IMR-90 (cell line): ENCODE measurements around the gene S100A2. TPM values are rescaled to one million over a fixed set of nuclear protein-coding genes. Genes with fewer than 3 reads are reported as not detected.

Source experiments
- ATAC-seq: fragments of 200-7000 bp; cut with Tn5 transposase; 2 replicates; pipeline ENCODE4 v1.9.1; 2020; ENCODE audit warnings: low read depth, mild to moderate bottlenecking, moderate library complexity
- BruUV-seq: library from RNA; stranded (reverse); fragments of 400-500 nt; replicated peaks from 2 replicates; lab custom pipeline; 2021; lab: Mats Ljungman, UMichigan
- CTCF ChIA-PET: fragments of 300-600 bp; formaldehyde crosslinking; extraction: SDS; loops from one replicate; lab custom pipeline; 2021; ENCODE audit warnings: antibody characterized with exemption; lab: Yijun Ruan, JAX
- POLR2A ChIA-PET: fragments of 300-600 bp; sonication (Branson Sonifier 250); formaldehyde crosslinking; loops from one replicate; lab custom pipeline; 2022; ENCODE audit warnings: antibody characterized with exemption; ENCODE audit not compliant: unreplicated experiment; lab: Charles Lee
- DNase-seq: peaks from one replicate; pipeline ENCODE4 v3.0.0; 2013
- H2AFZ ChIP-seq: replicated peaks from 2 replicates; pipeline ENCODE3; 2013; ENCODE audit warnings: low read length, mild to moderate bottlenecking; ENCODE audit not compliant: poor library complexity
- H2AK5ac ChIP-seq: 2 replicates; pipeline ENCODE4 v1.6.1; 2013; ENCODE audit warnings: low read depth, low read length, inconsistent platforms
- H2AK9ac ChIP-seq: replicated peaks from 2 replicates; pipeline ENCODE3; 2013; ENCODE audit warnings: mild to moderate bottlenecking, low read depth, low read length, moderate library complexity; ENCODE audit not compliant: poor library complexity
- H2BK120ac ChIP-seq: 2 replicates; pipeline ENCODE4 v1.6.1; 2013; ENCODE audit warnings: low read depth, low read length, inconsistent platforms
- H2BK15ac ChIP-seq: 3 replicates; pipeline ENCODE4 v1.6.1; 2013; ENCODE audit warnings: low read depth, low read length, inconsistent platforms
- H2BK20ac ChIP-seq: 2 replicates; pipeline ENCODE4 v1.6.1; 2013; ENCODE audit warnings: low read depth, mild to moderate bottlenecking, inconsistent platforms, low read length, moderate library complexity
- H2BK5ac ChIP-seq: 2 replicates; pipeline ENCODE4 v1.6.1; 2013; ENCODE audit warnings: mild to moderate bottlenecking, low read depth, low read length, inconsistent platforms; ENCODE audit not compliant: poor library complexity, severe bottlenecking
- H3K14ac ChIP-seq: replicated peaks from 2 replicates; pipeline ENCODE4 v1.6.1; 2013; ENCODE audit warnings: low read depth, low read length, inconsistent platforms
- H3K18ac ChIP-seq: 2 replicates; pipeline ENCODE4 v1.6.1; 2013; ENCODE audit warnings: low read depth, low read length, control low read depth
- H3K23ac ChIP-seq: 2 replicates; pipeline ENCODE4 v1.6.1; 2013; ENCODE audit warnings: low read depth, low read length, inconsistent platforms
- H3K27ac ChIP-seq: 2 replicates; pipeline ENCODE4 v1.5.1; 2013; ENCODE audit warnings: mild to moderate bottlenecking, control low read depth, low read length; ENCODE audit not compliant: insufficient read depth
- H3K27me3 ChIP-seq: 2 replicates; pipeline ENCODE4 v1.6.1; 2013; ENCODE audit warnings: low read length; ENCODE audit not compliant: control insufficient read depth, insufficient read depth
- H3K36me3 ChIP-seq: 2 replicates; pipeline ENCODE4 v1.6.1; 2013; ENCODE audit warnings: low read length, mixed read lengths; ENCODE audit not compliant: control insufficient read depth, insufficient read depth
- H3K4ac ChIP-seq: 2 replicates; pipeline ENCODE4 v1.6.1; 2013; ENCODE audit warnings: low read depth, low read length, inconsistent platforms
- H3K4me1 ChIP-seq: 2 replicates; pipeline ENCODE4 v1.6.1; 2013; ENCODE audit warnings: low read length, mixed read lengths; ENCODE audit not compliant: control insufficient read depth, insufficient read depth
- H3K4me2 ChIP-seq: 2 replicates; pipeline ENCODE4 v1.6.1; 2013; ENCODE audit warnings: low read depth, mild to moderate bottlenecking, control low read depth, low read length, moderate library complexity
- H3K4me3 ChIP-seq: 2 replicates; pipeline ENCODE4 v1.5.1; 2013; ENCODE audit warnings: low read depth, mild to moderate bottlenecking, control low read depth, low read length, moderate library complexity; ENCODE audit not compliant: insufficient read depth
- H3K56ac ChIP-seq: 2 replicates; pipeline ENCODE4 v1.6.1; 2013; ENCODE audit warnings: low read length, inconsistent platforms; ENCODE audit not compliant: insufficient read depth; ENCODE audit errors: extremely low read depth
- H3K79me1 ChIP-seq, 2 experiments: 2 replicates each; pipeline ENCODE4 v1.6.1; 2013; ENCODE audit warnings: low read length in 2 of 2, inconsistent platforms in 1 of 2, low read depth in 1 of 2
- H3K9ac ChIP-seq: 2 replicates; pipeline ENCODE4 v1.6.1; 2013; ENCODE audit warnings: low read depth, low read length, control low read depth
- H3K9me1 ChIP-seq: 2 replicates; pipeline ENCODE4 v1.6.1; 2013; ENCODE audit warnings: low read length, inconsistent platforms; ENCODE audit not compliant: insufficient read depth
- H3K9me3 ChIP-seq: 2 replicates; pipeline ENCODE4 v1.6.1; 2013; ENCODE audit warnings: low read length; ENCODE audit not compliant: control insufficient read depth, insufficient read depth
- H4K20me1 ChIP-seq: 2 replicates; pipeline ENCODE4 v1.6.1; 2013; ENCODE audit warnings: low read length, inconsistent platforms; ENCODE audit not compliant: insufficient read depth
- H4K5ac ChIP-seq: 2 replicates; pipeline ENCODE4 v1.6.1; 2013; ENCODE audit warnings: mild to moderate bottlenecking, low read depth, low read length, control low read depth
- H4K8ac ChIP-seq, 2 experiments: 2 replicates each; pipeline ENCODE4 v1.6.1; 2013; ENCODE audit warnings: low read depth in 2 of 2, low read length in 2 of 2, control low read depth in 1 of 2, inconsistent platforms in 1 of 2
- H4K91ac ChIP-seq: 2 replicates; pipeline ENCODE4 v1.6.1; 2013; ENCODE audit warnings: low read depth, low read length, inconsistent platforms; ENCODE audit not compliant: insufficient read depth
- BHLHE40 ChIP-seq: fragments of 150-350 bp; IDR thresholded peaks from 2 replicates; pipeline ENCODE4 v1.6.1; 2016; ENCODE audit warnings: mild to moderate bottlenecking, low read depth, low read length
- CEBPB ChIP-seq: IDR thresholded peaks from 2 replicates; pipeline ENCODE4 v1.6.1; 2012; ENCODE audit warnings: low read depth, low read length, improper control_type of control experiment
- FOS ChIP-seq: fragments of 150-350 bp; IDR thresholded peaks from 2 replicates; pipeline ENCODE4 v1.6.1; 2016; ENCODE audit warnings: low read depth, low read length
- MAFK ChIP-seq: IDR thresholded peaks from 2 replicates; pipeline ENCODE4 v1.6.1; 2012; ENCODE audit warnings: low read depth, low read length, improper control_type of control experiment
- MAZ ChIP-seq: IDR thresholded peaks from 2 replicates; pipeline ENCODE4 v1.6.1; 2012; ENCODE audit warnings: low read depth, mild to moderate bottlenecking, low read length, improper control_type of control experiment, moderate library complexity, borderline replicate concordance
- MXI1 ChIP-seq: IDR thresholded peaks from 2 replicates; pipeline ENCODE4 v1.6.1; 2012; ENCODE audit warnings: low read depth, mild to moderate bottlenecking, low read length, moderate library complexity, borderline replicate concordance
- RCOR1 ChIP-seq: IDR thresholded peaks from 2 replicates; pipeline ENCODE4 v1.6.1; 2012; ENCODE audit warnings: mild to moderate bottlenecking, low read length, improper control_type of control experiment; ENCODE audit not compliant: insufficient replicate concordance
- RFX5 ChIP-seq: IDR thresholded peaks from 2 replicates; pipeline ENCODE4 v1.8.0; 2012; ENCODE audit warnings: low read depth, mild to moderate bottlenecking, low read length, moderate library complexity
- USF2 ChIP-seq: fragments of 150-350 bp; IDR thresholded peaks from 2 replicates; pipeline ENCODE4 v1.6.1; 2017; ENCODE audit warnings: mild to moderate bottlenecking, antibody characterized with exemption, low read length, low read depth
- WGBS, 2 experiments: methylation state at CpG; one replicate each; pipeline versions ENCODE4 v1.1.5 to v1.1.7; 2013; ENCODE audit warnings: missing lambda C conversion rate in 2 of 2; ENCODE audit not compliant: insufficient read length in 1 of 2; ENCODE audit errors: extremely low coverage in 2 of 2; 5-methylcytosine and 5-hydroxymethylcytosine counted together
- dilution Hi-C: fragments of 300-500 bp; cut with HindIII; formaldehyde crosslinking; loops from one replicate; pipeline ENCODE4 v1.14.3; 2018; ENCODE audit warnings: low sequenced_read_pairs; ENCODE audit not compliant: unreplicated experiment
- in situ Hi-C: fragments of 300-500 bp; cut with MboI; formaldehyde crosslinking; loops from 3 replicates; pipeline ENCODE4 v1.14.3; 2019; ENCODE audit warnings: low sequenced_read_pairs, inconsistent platforms, mixed read lengths
- intact Hi-C: fragments of 100-400 bp; cut with micrococcal nuclease; formaldehyde crosslinking; loops from 2 replicates; pipeline ENCODE4 v1.10.0; 2022
- polyA plus RNA-seq, 3 experiments: library from polyadenylated mRNA; depleted of rRNA; stranded (reverse); fragments of >200 nt; gene quantifications; 2 replicates each; pipeline ENCODE4 v1.2.3, GENCODE V29; 2012; ENCODE audit warnings: low replicate concordance in 1 of 3
- total RNA-seq: library from RNA; depleted of rRNA; stranded (reverse); fragments of >200 nt; gene quantifications from 2 replicates; pipeline ENCODE4 v1.2.3, GENCODE V29; 2012
- TF ChIP-seq, protein P1 (sequence below): conservative IDR thresholded peaks from 2 replicates; pipeline ENCODE4 v1.5.1; 2012; ENCODE audit warnings: mild to moderate bottlenecking, low read depth, low read length, improper control_type of control experiment

The S100A2 gene
- total and polyA plus RNA-seq, 2 of the 4 experiments (the other 2 are of a cell fraction), result 3.6 to 7.9 TPM

- dilution Hi-C loops, result no loop called here
- no peak overlapping the region for H3K9ac ChIP-seq
- H4K8ac ChIP-seq, result no peak overlapping the region
- peak; percentile 83 for ATAC-seq
- no peak overlapping the region for H4K91ac ChIP-seq
- ChIA-PET CTCF (interaction anchor here (0.9 to 1.6 kb wide), 2 partner anchors 14 to 43 kb away, joined by 3 to 6 read pairs; no protein-coding TSS in a partner anchor), POLR2A (interaction anchor here (0.5 to 1.7 kb wide), 3 partner anchors 10 to 93 kb away, joined by 3 to 4 read pairs (median 3); no protein-coding TSS in a partner anchor)
- no peaks in the 10 kb centered on the region for H3K27me3 ChIP-seq
- H3K9me3 ChIP-seq, result no peaks in the 10 kb centered on the region
- peaks cover 0 to 8% of the 10 kb centered on the region in 2 experiments; a peak in 1 of 4 replicates for H3K79me1 ChIP-seq
- H3K4me1 ChIP-seq, result peaks cover 14% of the 10 kb centered on the region
- H2AK9ac ChIP-seq, result peak overlapping the region; percentile 88
- no peak overlapping the region for H4K5ac ChIP-seq
- no peak overlapping the region for H2AK5ac ChIP-seq
- no peak overlapping the region for H2BK5ac ChIP-seq
- DNase-seq, result peak; percentile 60
- peak overlapping the region; percentile 21; the same call in 1 of the 3 replicates for H2BK15ac ChIP-seq
- H3K56ac ChIP-seq, result no peak overlapping the region
- TF ChIP-seq FOS (no peak), RFX5 (no peak), USF2 (no peak), MXI1 (no peak), MAFK (no peak), RCOR1 (no peak), MAZ (no peak), CEBPB (no peak), BHLHE40 (no peak)
- TF ChIP-seq, protein P1, sequence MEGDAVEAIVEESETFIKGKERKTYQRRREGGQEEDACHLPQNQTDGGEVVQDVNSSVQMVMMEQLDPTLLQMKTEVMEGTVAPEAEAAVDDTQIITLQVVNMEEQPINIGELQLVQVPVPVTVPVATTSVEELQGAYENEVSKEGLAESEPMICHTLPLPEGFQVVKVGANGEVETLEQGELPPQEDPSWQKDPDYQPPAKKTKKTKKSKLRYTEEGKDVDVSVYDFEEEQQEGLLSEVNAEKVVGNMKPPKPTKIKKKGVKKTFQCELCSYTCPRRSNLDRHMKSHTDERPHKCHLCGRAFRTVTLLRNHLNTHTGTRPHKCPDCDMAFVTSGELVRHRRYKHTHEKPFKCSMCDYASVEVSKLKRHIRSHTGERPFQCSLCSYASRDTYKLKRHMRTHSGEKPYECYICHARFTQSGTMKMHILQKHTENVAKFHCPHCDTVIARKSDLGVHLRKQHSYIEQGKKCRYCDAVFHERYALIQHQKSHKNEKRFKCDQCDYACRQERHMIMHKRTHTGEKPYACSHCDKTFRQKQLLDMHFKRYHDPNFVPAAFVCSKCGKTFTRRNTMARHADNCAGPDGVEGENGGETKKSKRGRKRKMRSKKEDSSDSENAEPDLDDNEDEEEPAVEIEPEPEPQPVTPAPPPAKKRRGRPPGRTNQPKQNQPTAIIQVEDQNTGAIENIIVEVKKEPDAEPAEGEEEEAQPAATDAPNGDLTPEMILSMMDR, result no peak
- no CpG with 5 or more reads among the region's 3 CpGs for WGBS, 2 experiments
- intact Hi-C loops, result no loop called here
- no peak overlapping the region for H3K4me2 ChIP-seq
- 0 out of 2 replicates have a peak overlapping the region, but pooled peaks have one; percentile 59 for H3K23ac ChIP-seq
- H3K18ac ChIP-seq, result no peak overlapping the region
- peak overlapping the region; percentile 33 for H2BK120ac ChIP-seq
- peak overlapping the region; percentile 71; the same call in 1 of the 2 replicates for H3K14ac ChIP-seq
- in situ Hi-C loops, result loop anchor here (25.0 kb wide), 1 partner anchor 437 kb away; the partner anchor contains the start of genes CREB3L4, CRTC2 and SLC39A1
- H3K9me1 ChIP-seq, result 0 out of 2 replicates have a peak, but pooled peaks cover 5% of the 10 kb centered on the region
- peak overlapping the region; percentile 67 for H2AFZ ChIP-seq
- BruUV-seq, result no TSS peak
- no peaks in the 10 kb centered on the region for H4K20me1 ChIP-seq
- H3K36me3 ChIP-seq, result no peaks in the 10 kb centered on the region
- peak overlapping the region; percentile 24; the same call in 1 of the 2 replicates for H2BK20ac ChIP-seq
- H3K4me3 ChIP-seq, result no peak overlapping the region
- no peak overlapping the region for H3K27ac ChIP-seq
- peak overlapping the region; percentile 65 for H3K4ac ChIP-seq
Observed at GRCh38 chr1:153525088-153525728, 40.4 kb downstream of the S100A2 start.
